Lower lobe of right lung (tissue), 2 donors: ENCODE data around the gene ZNF304. TPM values are rescaled to one million over a fixed set of nuclear protein-coding genes. Genes with fewer than 3 reads are reported as not detected.

Source experiments
- ATAC-seq, 2 donors: fragments of 200-7000 bp; cut with Tn5 transposase; one replicate each; pipeline ENCODE4 v1.9.1; 2020 to 2022; ENCODE audit warnings: mild to moderate bottlenecking in 2 of 2, moderate library complexity in 2 of 2
- DNase-seq: peaks from one replicate; pipeline ENCODE4 v3.0.0-alpha.2; 2020
- H3K27ac ChIP-seq: fragments of 200-600 bp; one replicate; pipeline ENCODE4 v1.8.0; 2022
- H3K27me3 ChIP-seq: fragments of 200-600 bp; one replicate; pipeline ENCODE4 v1.8.0; 2022; ENCODE audit warnings: low read depth
- H3K36me3 ChIP-seq: fragments of 200-600 bp; one replicate; pipeline ENCODE4 v1.8.0; 2022; ENCODE audit warnings: mild to moderate bottlenecking
- H3K4me1 ChIP-seq: fragments of 200-600 bp; one replicate; pipeline ENCODE4 v1.8.0; 2022
- H3K4me3 ChIP-seq: fragments of 200-600 bp; one replicate; pipeline ENCODE4 v1.8.0; 2022; ENCODE audit warnings: mild to moderate bottlenecking
- H3K9me3 ChIP-seq: fragments of 200-600 bp; one replicate; pipeline ENCODE4 v1.8.0; 2022
- CTCF ChIP-seq: fragments of 200-600 bp; IDR thresholded peaks from one replicate; pipeline ENCODE4 v1.8.0; 2022; ENCODE audit warnings: antibody characterized with exemption, mild to moderate bottlenecking
- intact Hi-C: fragments of 100-400 bp; cut with DNase I; formaldehyde crosslinking; loops from one replicate; pipeline ENCODE4 v1.11.0; 2022
- total RNA-seq: library from RNA; stranded (reverse); fragmentation: NEBNext Ultra II Directional; extraction: Animal tissue kit (Norgen Biotek cat#: 25700); gene quantifications from one replicate; pipeline ENCODE4 v1.2.1, GENCODE V29; 2021
- donor health status: DM: no; HTN: yes; CAD: no; lungs with severe emphysema.

ZNF304 gene
- total RNA-seq, 1 donor from 2014 or later: 7.4 TPM

GRCh38 chr19:57376151-57376550 is 25.1 kb downstream of the ZNF304 start:
- DNase-seq: no peak
- H3K4me1 ChIP-seq: no peaks in the 10 kb centered on the region
- peaks cover 59% of the 10 kb centered on the region for H3K9me3 ChIP-seq
- H3K27me3 ChIP-seq: no peaks in the 10 kb centered on the region
- intact Hi-C loops: no loop called here
- H3K4me3 ChIP-seq: no peak overlapping the region
- H3K36me3 ChIP-seq: peaks cover 51% of the 10 kb centered on the region
- no peak for TF ChIP-seq CTCF
- no peak overlapping the region for H3K27ac ChIP-seq
- no peak for ATAC-seq

- TF ChIP-seq CTCF: no peak
- intact Hi-C loops: no loop called here
- Histone ChIP-seq H3K27me3 (no peaks in the 10 kb centered on the region), H3K9me3 (peaks cover 59% of the 10 kb centered on the region), H3K27ac (no peak overlapping the region), H3K4me3 (no peak overlapping the region), H3K36me3 (peaks cover 43% of the 10 kb centered on the region), H3K4me1 (no peaks in the 10 kb centered on the region)
- DNase-seq: no peak
- ATAC-seq: no peak
These were observed 26.6 kb downstream of the ZNF304 start for GRCh38 chr19:57377498-57378146.

- Histone ChIP-seq H3K27ac (no peak overlapping the region), H3K4me3 (no peak overlapping the region), H3K4me1 (no peaks in the 10 kb centered on the region), H3K36me3 (peaks cover 17% of the 10 kb centered on the region), H3K9me3 (peaks cover 43% of the 10 kb centered on the region), H3K27me3 (no peaks in the 10 kb centered on the region)
- ATAC-seq: no peak
- no peak for TF ChIP-seq CTCF
- intact Hi-C loops: no loop called here
- no peak for DNase-seq
These were observed 29.9 kb downstream of the ZNF304 start for GRCh38 chr19:57380923-57381322.

- ATAC-seq (no peak), DNase-seq (no peak)
- TF ChIP-seq CTCF: no peak
- Histone ChIP-seq H3K27ac (no peak overlapping the region), H3K4me3 (no peak overlapping the region), H3K36me3 (peaks cover 4% of the 10 kb centered on the region), H3K4me1 (no peaks in the 10 kb centered on the region), H3K9me3 (peaks cover 22% of the 10 kb centered on the region), H3K27me3 (no peaks in the 10 kb centered on the region)
- intact Hi-C loops: no loop called here
These were observed 31.9 kb downstream of the ZNF304 start for GRCh38 chr19:57382806-57383488.

- peaks cover 12% of the 10 kb centered on the region for H3K36me3 ChIP-seq
- DNase-seq (no peak), ATAC-seq (no peak)
- peak overlapping the region; percentile 93 for H3K27ac ChIP-seq
- peaks cover 21% of the 10 kb centered on the region for H3K4me1 ChIP-seq
- H3K27me3 ChIP-seq: no peaks in the 10 kb centered on the region
- no peak for TF ChIP-seq CTCF
- intact Hi-C loops: no loop called here
- H3K9me3 ChIP-seq: no peaks in the 10 kb centered on the region
- peak overlapping the region; percentile 90 for H3K4me3 ChIP-seq
These were observed 38.2 kb downstream of the ZNF304 start for GRCh38 chr19:57389194-57389729.
